GM23248 (cell line): Measurements from ENCODE around the gene ERCC6L. TPM values are rescaled to one million over a fixed set of nuclear protein-coding genes. Genes with fewer than 3 reads are reported as not detected.

Experiments used
- DNase-seq: peaks from one replicate; pipeline ENCODE4 v3.0.0-alpha.2; 2015
- H2AFZ ChIP-seq: fragments of 200-600 bp; sonication (generic); 2 replicates; pipeline ENCODE4 v1.6.1; 2016; ENCODE audit warnings: antibody characterized with exemption
- H3F3A ChIP-seq: fragments of 200-600 bp; sonication (generic); 2 replicates; pipeline ENCODE4 v1.6.1; 2016; ENCODE audit warnings: mild to moderate bottlenecking, antibody characterized with exemption, mixed run types; ENCODE audit not compliant: insufficient read depth
- H3K27ac ChIP-seq: fragments of 200-600 bp; sonication (generic); 2 replicates; pipeline ENCODE4 v1.5.1; 2016; ENCODE audit warnings: mild to moderate bottlenecking
- H3K27me3 ChIP-seq: fragments of 200-600 bp; sonication (generic); replicated peaks from 2 replicates; pipeline ENCODE4 v1.6.1; 2016; ENCODE audit warnings: mild to moderate bottlenecking; ENCODE audit not compliant: insufficient read depth
- H3K36me3 ChIP-seq: fragments of 200-600 bp; sonication (generic); 2 replicates; pipeline ENCODE4 v1.6.1; 2016; ENCODE audit warnings: low read depth, mild to moderate bottlenecking
- H3K4me1 ChIP-seq: fragments of 200-600 bp; sonication (generic); 2 replicates; pipeline ENCODE4 v1.6.1; 2016; ENCODE audit warnings: mild to moderate bottlenecking; ENCODE audit not compliant: insufficient read depth
- H3K4me2 ChIP-seq: fragments of 200-600 bp; sonication (generic); one replicate; pipeline ENCODE4 v1.6.1; 2016; ENCODE audit warnings: mild to moderate bottlenecking; ENCODE audit not compliant: unreplicated experiment
- H3K4me3 ChIP-seq: fragments of 200-600 bp; sonication (generic); 2 replicates; pipeline ENCODE4 v1.5.1; 2016; ENCODE audit warnings: mild to moderate bottlenecking
- H3K79me2 ChIP-seq: fragments of 200-600 bp; sonication (generic); 2 replicates; pipeline ENCODE4 v1.6.1; 2016; ENCODE audit warnings: mild to moderate bottlenecking; ENCODE audit not compliant: insufficient read depth
- H3K9ac ChIP-seq: fragments of 200-600 bp; sonication (generic); 2 replicates; pipeline ENCODE4 v1.6.1; 2016; ENCODE audit warnings: mild to moderate bottlenecking
- H3K9me2 ChIP-seq: fragments of 200-600 bp; sonication (generic); 2 replicates; pipeline ENCODE4 v1.6.1; 2016; ENCODE audit warnings: mixed run types, mild to moderate bottlenecking, moderate library complexity; ENCODE audit not compliant: insufficient read depth
- H3K9me3 ChIP-seq: fragments of 200-600 bp; sonication (generic); one replicate; pipeline ENCODE4 v1.6.1; 2017; ENCODE audit warnings: low read depth
- H4K20me1 ChIP-seq: fragments of 200-600 bp; sonication (generic); 2 replicates; pipeline ENCODE4 v1.6.0; 2016; ENCODE audit not compliant: insufficient read depth
- EZH2 ChIP-seq: fragments of 200-600 bp; sonication (generic); IDR thresholded peaks from 2 replicates; pipeline ENCODE4 v1.6.1; 2018; ENCODE audit warnings: antibody characterized with exemption, mild to moderate bottlenecking; ENCODE audit not compliant: insufficient read depth, poor library complexity, severe bottlenecking
- EZH2phosphoT487 ChIP-seq: fragments of 200-600 bp; sonication (generic); IDR thresholded peaks from 2 replicates; pipeline ENCODE4 v1.6.1; 2018; ENCODE audit warnings: antibody characterized with exemption, moderate library complexity, mild to moderate bottlenecking, low read depth; ENCODE audit not compliant: insufficient read depth
- WGBS, 2 experiments: methylation state at CpG; one replicate each; pipeline ENCODE4 v1.1.6; 2015 to 2017; ENCODE audit warnings: low lambda C conversion rate in 2 of 2, low coverage in 1 of 2; ENCODE audit errors: missing lambda C conversion rate in 2 of 2; 5-methylcytosine and 5-hydroxymethylcytosine counted together
- in situ Hi-C: fragments of 300-500 bp; cut with MboI; formaldehyde crosslinking; loops from 2 replicates; pipeline ENCODE4 v1.15.0; 2020
- polyA plus RNA-seq: library from polyadenylated mRNA; unstranded; fragments of >200 nt; fragmentation: Nextera tagmentation; extraction: Ambion mirVana; gene quantifications from 2 replicates; pipeline ENCODE4 v1.2.1, GENCODE V29; 2016
- total RNA-seq: library from RNA; depleted of rRNA; stranded (reverse); fragments of >200 nt; shearing (Covaris generic); gene quantifications from 2 replicates; pipeline ENCODE4 v1.2.3, GENCODE V29; 2014

ERCC6L gene
- total and polyA plus RNA-seq, 2 experiments from 2014 or later, result 1.9 to 2.1 TPM

GRCh38 chrX:72202792-72203401 is 35.9 kb downstream of the ERCC6L start:
- Histone ChIP-seq H3K27me3 (no peaks in the 10 kb centered on the region), H2AFZ (no peak overlapping the region), H3K9me3 (no peaks in the 10 kb centered on the region), H3K9ac (no peak overlapping the region), H3K36me3 (no peaks in the 10 kb centered on the region; the same call in 1 of the 2 replicates), H3K27ac (peak overlapping the region; percentile 92), H3K4me1 (peaks cover 16% of the 10 kb centered on the region), H4K20me1 (no peaks in the 10 kb centered on the region), H3F3A (peaks cover 13% of the 10 kb centered on the region), H3K79me2 (no peaks in the 10 kb centered on the region), H3K9me2 (no peaks in the 10 kb centered on the region), H3K4me2 (peak overlapping the region; percentile 72), H3K4me3 (no peak overlapping the region)
- DNase-seq, result no peak
- TF ChIP-seq EZH2, result no peak
- WGBS, 2 experiments, result 81% methylated on average over 4 of the region's 4 CpGs
- in situ Hi-C loops, result no loop called here

DNA sequence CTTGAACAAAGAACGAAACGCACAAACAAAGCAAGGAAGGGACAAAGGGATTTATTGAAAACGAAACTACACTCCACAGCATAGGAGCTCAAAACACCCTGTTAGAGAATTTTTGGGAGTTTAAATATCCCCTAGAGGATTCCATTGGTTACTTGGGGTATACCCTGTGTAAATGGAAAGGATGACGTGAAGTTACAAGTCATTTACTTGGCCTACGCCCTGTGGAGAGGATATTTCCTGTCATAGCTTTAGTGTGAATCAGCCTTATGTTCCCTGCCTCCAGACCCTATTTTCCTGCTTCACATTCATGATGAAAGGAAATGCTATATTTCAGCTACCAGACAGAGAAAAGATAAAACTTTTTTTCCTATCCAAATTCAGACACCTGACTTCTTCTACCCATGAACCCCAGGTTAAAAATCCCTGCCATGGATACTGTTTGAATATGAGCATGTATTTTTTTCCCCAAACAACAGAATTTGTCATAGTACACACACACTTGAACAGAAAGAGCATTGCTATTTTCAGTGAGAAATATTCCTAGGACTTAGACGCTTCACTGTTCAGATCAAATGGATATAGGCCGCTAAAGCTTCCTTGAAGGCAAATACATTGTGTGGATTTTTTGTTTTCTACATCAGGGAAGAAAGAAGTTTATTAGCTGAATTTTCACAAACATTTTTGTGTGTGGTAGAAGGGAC is 36.8 kb downstream of the ERCC6L start:
- no peaks in the 10 kb centered on the region for H4K20me1 ChIP-seq
- H3K4me2 ChIP-seq, result peak overlapping the region; percentile 72
- H3K4me1 ChIP-seq, result peaks cover 13% of the 10 kb centered on the region
- no peaks in the 10 kb centered on the region for H3K79me2 ChIP-seq
- H2AFZ ChIP-seq, result peak overlapping the region; percentile 63; the same call in 1 of the 2 replicates
- DNase-seq, result peak; percentile 84
- TF ChIP-seq EZH2, result no peak
- no peak for TF ChIP-seq EZH2phosphoT487
- peak overlapping the region; percentile 75 for H3K9ac ChIP-seq
- H3K4me3 ChIP-seq, result peak overlapping the region; percentile 31; the same call in 1 of the 2 replicates
- no peaks in the 10 kb centered on the region for H3K9me2 ChIP-seq
- H3K27ac ChIP-seq, result peak overlapping the region; percentile 92
- no peaks in the 10 kb centered on the region; the same call in 1 of the 2 replicates for H3K36me3 ChIP-seq
- in situ Hi-C loops, result no loop called here
- no peaks in the 10 kb centered on the region for H3K27me3 ChIP-seq
- H3F3A ChIP-seq, result peaks cover 13% of the 10 kb centered on the region
- 56 to 63% methylated on average over 7 of the region's 7 CpGs for WGBS, 2 experiments
- no peaks in the 10 kb centered on the region for H3K9me3 ChIP-seq

GRCh38 chrX:72182924-72183323 is 55.9 kb downstream of the ERCC6L start:
- Histone ChIP-seq H3K4me1 (peaks cover 8% of the 10 kb centered on the region; the same call in 1 of the 2 replicates), H3K79me2 (peaks cover 30% of the 10 kb centered on the region), H2AFZ (no peak overlapping the region), H3K27ac (no peak overlapping the region), H3K36me3 (no peaks in the 10 kb centered on the region), H3F3A (no peaks in the 10 kb centered on the region), H3K27me3 (no peaks in the 10 kb centered on the region), H3K9ac (peak overlapping the region; percentile 92; the same call in 1 of the 2 replicates), H4K20me1 (no peaks in the 10 kb centered on the region), H3K4me2 (peak overlapping the region; percentile 65), H3K4me3 (peak overlapping the region; percentile 90), H3K9me2 (no peaks in the 10 kb centered on the region), H3K9me3 (no peaks in the 10 kb centered on the region)
- in situ Hi-C loops, result no loop called here
- DNase-seq, result no peak
- 90 to 100% methylated on average over 2 of the region's 2 CpGs for WGBS, 2 experiments
- TF ChIP-seq EZH2phosphoT487 (no peak), EZH2 (no peak)

GRCh38 chrX:72181178-72182125 is 57.4 kb downstream of the ERCC6L start, which contains the start of gene PIN4:
Gene PIN4, plus strand, starts transcription at chrX:72181757. Its CDS starts 29 bp downstream, at chrX:72181786.
- peak; percentile 92 for DNase-seq
- H3K4me1 ChIP-seq, result peaks cover 8% of the 10 kb centered on the region; the same call in 1 of the 2 replicates
- no peaks in the 10 kb centered on the region for H3K9me2 ChIP-seq
- in situ Hi-C loops, result no loop called here
- H2AFZ ChIP-seq, result peak within 1 kb of the TSS; percentile 93
- H3K4me3 ChIP-seq, result peak within 1 kb of the TSS; percentile 90
- no peaks in the 10 kb centered on the region for H3K36me3 ChIP-seq
- no peaks in the 10 kb centered on the region for H3F3A ChIP-seq
- peak within 1 kb of the TSS; percentile 82 for H3K4me2 ChIP-seq
- TF ChIP-seq EZH2phosphoT487 (no peak), EZH2 (no peak)
- peaks cover 30% of the 10 kb centered on the region for H3K79me2 ChIP-seq
- H3K27ac ChIP-seq, result peak within 1 kb of the TSS; percentile 83
- H3K27me3 ChIP-seq, result no peaks in the 10 kb centered on the region
- H3K9ac ChIP-seq, result peak within 1 kb of the TSS; percentile 92
- no peaks in the 10 kb centered on the region for H4K20me1 ChIP-seq
- WGBS, 2 experiments, result 0 to 1% methylated on average over 32 to 34 of the region's 46 CpGs
- no peaks in the 10 kb centered on the region for H3K9me3 ChIP-seq
